Measurements from ENCODE around the gene SVOP.
"Not testable (repeated sequence)": the region's sequence is repeated elsewhere in the genome, so short reads cannot be mapped to it uniquely, and the experiment has no call there.

Gene SVOP

DNA sequence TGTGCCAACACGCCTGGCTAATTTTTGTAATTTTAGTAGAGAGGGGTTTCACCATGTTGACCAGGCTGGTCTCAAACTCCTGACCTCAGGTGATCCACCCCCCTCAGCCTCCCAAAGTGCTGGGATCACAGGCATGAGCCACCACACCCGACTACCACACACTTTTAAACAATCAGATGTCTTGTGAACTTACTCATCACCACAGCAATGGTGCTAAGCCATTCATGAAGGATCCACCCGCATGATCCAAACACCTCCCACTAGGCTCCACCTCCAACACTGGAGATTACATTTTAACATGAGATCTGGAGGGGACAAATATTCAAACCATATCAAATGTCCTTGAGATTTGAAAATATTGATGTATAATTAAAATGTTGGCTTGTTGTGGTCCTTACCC is 7.8 kb upstream of the SVOP start:
- not testable (repeated sequence) for DNase-seq

DNA sequence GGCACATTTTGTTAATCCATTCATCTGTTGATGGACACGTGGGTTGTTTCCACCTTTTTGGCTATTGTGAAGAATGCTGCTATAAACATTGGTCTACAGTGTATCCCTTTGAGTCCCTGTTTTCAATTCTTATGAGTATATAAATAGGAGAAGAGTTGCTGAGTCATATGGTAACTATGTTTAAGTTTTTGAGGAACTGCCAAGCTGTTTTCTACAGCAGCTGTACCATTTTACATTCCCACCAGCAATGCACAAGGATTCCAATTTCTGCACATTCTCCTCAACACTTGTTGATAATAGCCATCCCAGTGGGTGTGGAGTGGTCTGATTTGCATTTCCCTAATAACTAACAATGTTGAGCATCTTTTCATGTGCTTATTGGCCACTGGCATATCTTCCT is 6.9 kb upstream of the SVOP start:
- DNase-seq: no peak

DNA sequence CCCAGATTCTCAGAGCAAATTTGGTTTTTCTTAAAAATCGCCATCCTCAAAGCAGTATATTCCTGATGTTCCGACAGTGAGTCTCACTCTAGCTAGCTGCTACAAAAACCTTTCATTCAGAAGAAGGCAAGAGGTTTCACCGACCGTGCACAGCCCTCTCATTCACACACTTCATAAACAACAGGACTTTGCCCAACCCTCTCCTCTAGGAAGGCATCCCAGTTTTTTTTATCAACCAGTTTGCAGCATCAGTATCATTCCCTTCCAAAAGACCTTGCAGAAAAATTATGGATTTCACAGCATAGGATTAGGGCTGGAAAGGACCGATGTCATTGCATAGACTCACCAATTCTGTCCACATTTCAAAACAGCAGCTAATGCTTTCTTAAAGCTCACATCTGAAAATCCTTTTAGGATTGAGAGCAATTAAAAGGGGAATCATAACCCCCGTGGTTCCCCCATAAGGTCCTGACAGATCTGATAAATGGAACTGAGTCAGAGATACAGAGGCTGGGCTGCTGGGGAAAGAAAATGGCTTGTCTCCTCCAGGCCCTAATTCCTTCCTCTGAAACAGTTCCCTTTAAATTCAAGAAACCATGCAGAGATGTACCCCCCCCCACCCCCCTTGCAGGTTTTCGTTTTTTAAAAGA is 597 bp downstream of the SVOP start:
- DNase-seq: no peak

DNA sequence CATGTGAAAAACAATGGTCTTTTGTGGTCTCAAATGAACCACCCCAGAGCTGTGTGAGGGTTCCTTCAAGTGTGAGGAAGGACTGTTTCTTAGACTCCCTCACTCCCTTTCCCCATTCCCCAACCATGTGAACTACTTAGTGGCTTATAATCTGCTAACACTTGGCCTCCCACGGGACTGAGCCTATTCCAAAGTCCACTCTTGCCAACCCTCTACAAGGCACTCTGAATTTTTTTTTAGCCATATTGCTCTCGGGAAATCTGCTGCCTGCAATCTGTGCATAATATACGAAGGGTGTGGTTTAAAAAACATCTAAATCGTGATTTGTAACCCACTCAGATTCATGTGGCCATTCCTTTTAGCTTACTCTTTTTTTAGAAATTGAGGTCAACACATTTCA is 2.6 kb downstream of the SVOP start:
- DNase-seq: no peak

DNA sequence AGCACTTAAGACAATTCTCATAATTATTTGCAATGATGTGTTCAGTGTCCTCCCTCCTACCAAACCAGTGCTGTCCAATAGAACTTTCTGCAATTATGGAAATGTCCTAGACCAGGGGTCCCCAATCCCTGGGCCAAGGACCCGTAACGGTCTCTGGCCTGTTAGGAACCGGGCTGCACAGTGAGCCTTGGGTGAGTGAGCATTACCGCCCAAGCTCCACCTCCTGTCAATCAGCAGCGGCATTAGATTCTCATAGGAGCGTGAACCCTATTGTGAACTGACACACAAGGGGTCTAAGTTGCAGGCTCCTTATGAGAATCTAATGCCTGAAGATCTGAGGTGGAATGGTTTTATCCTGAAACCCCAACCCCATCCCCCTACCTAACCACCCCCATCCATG is 3.9 kb downstream of the SVOP start:
- DNase-seq: no peak

DNA sequence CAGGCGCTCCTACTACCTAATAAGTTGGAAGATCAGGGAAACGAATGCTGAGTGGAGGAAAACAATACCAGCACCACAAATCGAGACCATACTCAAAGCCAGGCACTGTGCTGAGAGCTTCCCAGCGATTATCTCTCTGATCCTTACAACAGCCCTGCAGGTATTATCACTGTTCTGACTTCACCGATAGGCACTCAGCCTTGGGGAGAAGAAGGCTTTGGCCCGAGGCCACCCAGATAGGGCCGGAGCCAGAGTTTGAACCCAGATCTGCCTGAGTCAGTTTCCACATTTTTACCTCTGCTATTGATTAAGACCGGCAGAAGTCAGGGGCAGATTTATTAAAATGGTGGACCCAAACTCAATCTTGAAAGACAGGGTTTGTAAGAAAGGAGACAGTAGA is 4.9 kb downstream of the SVOP start:
- no peak for DNase-seq

DNA sequence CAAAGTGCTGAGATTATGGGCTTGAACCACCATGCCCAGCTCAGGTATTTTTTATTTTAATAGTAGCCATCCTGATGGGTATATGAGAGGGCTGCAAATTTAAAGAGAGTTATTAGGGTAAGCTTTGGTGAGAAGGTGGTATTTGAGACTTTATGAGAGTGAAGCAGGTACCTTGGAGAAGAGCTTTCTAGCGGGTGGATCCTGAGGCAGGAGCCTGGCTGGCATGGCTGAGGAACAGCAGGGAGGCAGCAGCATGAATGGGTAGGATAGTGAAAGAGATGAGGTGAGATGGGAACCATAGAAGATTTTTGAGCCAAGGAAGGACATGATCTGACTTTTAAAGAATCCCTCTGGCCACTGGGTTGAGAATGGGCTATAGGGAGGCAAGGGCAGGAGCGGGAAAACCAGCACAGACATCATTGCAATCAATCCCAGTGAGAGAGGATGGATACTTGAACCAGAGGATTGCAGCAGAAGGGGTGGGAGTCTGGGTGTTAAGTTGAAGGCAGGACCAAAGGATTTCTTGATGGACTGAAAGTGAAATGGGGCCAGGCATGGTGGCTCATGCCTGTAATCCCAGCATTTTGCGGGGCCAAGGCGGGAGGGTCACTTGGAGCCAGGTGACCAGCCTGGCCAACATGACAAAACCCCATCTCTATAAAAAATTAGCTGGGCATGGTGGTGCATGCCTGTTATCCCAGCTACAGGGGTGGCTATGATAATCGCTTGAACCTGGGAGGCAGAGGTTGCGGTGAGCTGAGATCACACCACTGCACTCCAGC is 5.7 kb downstream of the SVOP start:
- DNase-seq: no peak

DNA sequence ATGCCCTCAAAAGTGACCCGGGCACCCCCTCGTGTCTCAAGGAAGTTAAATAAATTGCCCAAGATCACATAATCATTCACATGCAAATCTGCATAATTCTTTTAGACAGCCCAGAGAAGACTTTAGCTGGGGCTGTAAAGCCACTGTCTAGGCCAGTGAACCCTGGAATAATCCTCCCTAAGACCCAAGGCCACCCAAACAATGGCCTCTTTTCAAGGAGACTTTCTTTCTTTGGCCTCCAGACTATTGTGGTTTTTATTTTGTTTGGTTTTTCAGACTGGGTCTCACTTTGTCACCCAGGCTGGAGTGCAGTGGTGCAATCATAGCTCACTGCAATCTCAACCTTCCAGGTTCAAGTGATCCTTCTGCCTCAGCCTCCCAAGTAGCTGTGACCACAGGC is 10.6 kb downstream of the SVOP start:
- DNase-seq: no peak

DNA sequence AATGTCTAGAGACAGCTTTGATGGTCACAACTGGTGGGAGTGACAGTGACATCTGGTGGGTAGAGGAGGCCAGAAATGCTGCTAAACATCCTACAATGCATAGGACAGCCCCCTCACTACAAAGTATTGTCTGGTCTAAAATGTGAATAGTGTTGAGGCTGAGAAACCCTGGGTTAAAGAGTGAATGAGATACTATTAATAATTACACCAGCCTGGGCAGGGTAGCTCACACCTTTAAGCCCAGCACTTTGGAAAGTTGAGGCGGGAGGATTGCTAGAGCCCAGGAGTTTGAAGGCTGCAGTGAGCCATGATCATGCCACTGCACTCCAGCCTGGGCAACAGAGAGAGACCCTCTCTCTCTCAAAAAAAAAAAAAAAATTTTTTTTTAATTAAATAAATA is 11.1 kb downstream of the SVOP start:
- DNase-seq: no peak

DNA sequence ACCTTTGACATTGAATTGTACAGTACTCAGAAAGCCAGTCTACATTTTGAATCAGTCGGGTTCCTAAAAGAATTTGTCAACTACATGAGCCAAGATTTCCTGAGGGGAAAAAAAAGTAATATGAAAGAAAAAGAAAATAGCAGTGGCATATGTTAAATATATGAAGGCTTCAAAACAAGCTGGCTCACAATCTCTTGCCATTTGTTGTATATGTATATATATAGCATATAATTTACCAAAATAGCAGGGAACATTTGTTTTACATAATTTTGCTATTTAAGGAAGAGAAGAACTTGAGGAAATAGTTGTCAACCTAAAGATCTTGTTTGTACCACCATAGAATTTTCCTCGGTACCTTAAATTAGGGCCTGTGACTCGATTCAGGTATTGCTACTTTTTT is 16.9 kb downstream of the SVOP start:
- no peak for DNase-seq

DNA sequence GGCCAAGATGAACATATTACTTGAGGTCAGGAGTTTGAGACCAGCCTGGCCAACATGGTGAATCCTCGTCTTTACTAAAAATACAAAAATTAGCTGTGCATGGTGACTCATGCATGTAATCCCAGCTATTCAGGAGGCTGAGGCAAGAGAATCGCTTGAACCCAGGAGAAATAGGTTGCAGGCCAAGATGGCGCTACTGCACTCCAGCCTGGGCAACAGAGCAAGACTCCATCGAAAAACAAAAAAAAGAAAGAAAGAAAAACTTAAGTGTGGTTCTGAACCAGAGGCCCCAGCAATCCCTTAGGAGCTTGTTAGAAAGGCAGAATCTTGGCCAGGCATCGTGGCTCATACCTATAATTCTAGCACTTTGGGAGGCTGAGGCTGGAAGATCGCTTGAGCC is 24.5 kb downstream of the SVOP start:
- no peak for DNase-seq

DNA sequence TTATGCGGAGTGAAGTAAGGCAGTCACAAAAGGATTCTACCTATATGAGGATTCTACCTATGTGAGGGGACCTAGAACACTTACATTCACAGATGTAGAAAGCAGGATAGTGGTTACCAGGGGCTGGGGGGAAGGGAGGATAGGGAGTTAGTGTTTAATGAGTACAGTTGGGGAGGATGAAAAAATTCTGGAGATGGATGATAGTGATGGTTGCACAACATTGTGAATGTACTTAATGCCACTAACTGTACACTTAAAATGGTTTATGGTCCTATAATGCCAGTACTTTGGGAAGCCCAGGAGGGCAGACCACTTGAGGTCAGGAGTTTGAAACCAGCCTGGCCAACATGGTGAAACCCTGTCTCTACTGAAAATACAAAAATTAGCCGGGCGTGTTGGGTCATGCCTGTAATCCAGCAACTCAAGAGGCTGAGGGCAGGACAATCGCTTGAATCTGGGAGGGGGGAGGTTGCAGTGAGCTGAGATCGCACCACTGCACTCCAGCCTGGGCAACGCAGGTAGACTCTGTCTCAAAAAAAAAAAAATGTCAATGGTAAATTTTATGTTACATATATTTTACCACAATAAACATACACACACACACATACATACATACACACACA is 25.4 kb downstream of the SVOP start:
- no peak for DNase-seq

DNA sequence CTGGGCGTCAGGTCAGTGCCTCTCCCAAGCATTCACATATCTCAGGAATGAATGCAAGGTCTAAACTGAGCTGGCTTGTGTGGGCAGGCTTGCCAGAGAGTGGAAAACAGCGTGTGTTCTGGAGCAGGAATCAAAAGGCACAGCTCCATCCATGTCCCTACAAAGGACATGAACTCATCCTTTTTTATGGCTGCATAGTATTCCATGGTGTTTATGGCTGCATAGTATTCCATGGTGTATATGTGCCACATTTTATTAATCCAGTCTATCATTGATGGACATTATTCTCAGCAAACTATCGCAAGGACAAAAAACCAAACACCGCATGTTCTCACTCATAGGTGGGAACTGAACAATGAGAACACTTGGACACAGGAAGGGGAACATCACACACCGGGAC is 30.8 kb downstream of the SVOP start:
- not testable (repeated sequence) for DNase-seq

DNA sequence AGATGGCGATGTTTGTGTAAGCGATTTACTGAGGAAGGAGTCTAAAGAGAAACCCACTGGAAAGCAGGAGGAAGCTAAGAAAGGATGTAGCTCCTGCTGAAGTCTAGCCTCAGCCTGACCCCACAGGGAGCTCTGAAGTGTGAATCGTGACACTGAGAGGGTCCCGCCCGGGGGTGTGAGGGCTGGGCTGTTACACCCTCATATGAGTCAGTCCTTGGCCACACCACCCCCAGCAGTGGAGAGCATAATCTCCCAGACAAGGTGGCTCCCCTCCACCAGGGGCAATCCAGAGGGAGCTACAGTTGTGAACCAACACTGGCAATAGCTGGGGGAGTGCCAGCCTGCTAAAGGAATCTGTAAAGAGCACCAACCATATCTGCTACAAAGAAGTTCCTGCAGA is 31.5 kb downstream of the SVOP start:
- no peak for DNase-seq

DNA sequence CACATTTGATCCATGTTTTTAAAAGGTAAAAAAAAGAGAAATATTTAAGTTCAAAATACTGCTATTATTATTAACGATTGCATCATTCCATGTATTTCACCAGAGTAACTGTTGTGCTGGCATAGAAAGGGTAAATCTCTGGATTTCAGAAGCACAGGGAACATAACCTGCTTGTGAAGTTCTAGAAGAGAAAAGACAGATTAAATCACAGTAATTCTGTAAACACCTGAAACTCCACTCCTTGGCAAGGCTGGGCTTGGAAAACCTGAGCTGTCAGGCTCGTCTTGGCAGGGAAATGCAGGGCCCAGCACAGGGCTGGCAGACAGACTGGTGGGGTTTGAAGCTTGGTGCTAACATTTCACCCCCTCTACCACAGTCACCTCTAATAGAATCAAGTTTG is 35.1 kb downstream of the SVOP start:
- DNase-seq: no peak

DNA sequence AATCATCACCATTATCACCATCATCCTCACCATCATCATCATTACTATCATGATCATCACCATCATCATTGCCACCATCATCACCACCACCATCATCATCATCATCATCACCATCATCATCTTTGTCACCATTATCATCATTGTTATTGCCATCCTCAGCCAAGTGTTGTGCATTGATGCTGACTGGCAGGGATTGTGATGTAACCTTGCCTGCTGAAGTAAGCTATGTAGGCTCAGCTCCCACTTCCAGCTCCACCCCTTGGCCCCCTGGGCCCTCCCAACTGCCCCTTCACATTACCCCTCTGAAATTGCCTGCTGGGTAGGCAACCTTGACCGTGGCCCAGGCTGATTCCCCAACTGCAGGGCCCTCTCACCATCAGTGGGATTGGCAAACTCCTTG is 37.6 kb downstream of the SVOP start:
- no peak for DNase-seq

DNA sequence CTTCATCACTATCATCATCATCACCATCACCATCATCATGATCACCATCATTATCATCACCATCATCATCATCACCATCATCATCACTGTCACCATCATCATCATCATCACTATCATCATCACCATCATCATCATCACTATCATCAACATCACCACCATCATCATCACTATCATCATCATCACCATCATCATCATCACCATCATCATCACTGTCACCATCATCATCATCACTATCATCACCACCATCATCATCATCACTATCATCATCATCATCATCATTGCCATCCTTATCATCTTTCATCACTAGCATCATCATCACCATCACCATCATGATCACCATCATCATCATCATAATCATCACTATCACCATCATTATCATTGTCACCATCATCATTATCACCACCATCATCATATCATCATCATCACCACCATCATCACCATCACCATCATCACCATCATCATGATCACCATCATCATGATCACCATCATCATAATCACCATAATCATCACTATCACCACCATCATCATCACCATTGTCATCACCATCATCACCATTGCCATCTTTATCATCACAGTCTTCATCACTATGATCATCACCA is 38.1 kb downstream of the SVOP start:
- DNase-seq: no peak

DNA sequence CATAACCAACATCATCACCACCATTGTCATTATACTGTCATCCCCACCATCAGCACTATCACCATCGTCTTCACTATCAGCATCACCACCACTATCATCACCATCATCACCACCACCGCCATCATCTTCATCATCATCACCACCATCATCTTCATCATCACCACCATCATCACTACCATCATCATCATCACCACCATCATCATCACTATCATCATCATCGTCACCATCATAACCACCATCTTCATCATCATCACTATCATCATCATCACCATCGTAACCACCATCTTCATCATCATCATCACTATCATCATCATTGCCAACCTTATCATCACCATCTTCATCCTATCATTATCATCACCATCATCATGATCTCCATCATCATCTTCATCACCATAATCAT is 39.0 kb downstream of the SVOP start:
- no peak for DNase-seq

DNA sequence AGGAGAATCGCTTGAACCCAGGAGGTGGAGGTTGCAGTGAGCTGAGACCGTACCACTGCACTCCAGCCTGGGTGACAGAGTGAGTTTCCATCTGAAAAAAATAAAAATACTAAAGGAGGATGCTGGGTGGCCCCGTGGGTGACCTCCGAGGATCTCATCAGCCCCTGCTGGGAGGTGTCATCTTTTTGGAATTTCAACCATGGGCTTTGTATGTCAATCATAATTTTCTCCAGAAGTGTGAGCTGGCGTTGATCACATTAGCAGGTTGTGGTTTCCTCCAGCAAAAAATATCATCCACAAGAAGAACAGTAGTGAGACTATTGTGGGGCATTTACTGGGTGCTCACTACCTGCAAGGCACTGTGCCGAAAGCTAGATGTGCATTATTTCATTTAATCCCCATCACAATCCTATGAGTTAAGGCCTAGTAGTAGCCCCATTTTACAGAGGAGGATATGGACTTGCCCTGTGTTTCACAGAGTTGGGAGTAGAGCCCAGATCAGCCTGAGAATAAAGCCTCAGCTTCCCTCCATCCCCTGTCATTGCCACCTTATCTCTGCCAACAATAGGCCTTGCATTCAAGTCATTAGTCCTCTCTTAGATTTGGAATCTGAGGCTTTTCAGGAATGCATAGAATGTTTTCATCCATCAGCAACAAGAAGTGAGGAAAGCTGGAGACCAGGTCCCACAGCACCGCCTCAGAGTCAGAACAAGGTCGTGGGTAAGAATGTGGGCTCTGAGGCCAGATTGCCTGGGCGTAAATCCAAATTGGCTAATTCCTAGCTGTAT is 39.8 kb downstream of the SVOP start:
- no peak for DNase-seq

DNA sequence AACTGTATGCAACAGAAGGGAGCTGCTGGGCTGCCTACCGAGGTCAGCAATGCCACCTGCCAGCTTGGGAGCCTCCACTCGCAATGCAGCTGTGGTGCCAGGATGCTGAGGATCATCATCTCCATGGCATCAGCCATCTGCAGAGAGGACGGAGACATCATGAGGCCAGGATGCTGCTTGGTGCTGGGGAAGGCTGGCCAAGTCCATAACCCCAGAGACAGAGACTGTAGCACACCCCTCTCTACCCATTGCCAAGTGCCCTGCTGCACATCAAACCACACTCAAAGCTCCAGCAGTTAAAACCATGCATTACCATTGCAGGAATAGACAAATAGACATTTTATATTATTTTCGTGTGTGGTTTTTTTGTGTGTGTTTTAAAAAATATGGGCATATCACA is 43.5 kb downstream of the SVOP start:
- DNase-seq: no peak

DNA sequence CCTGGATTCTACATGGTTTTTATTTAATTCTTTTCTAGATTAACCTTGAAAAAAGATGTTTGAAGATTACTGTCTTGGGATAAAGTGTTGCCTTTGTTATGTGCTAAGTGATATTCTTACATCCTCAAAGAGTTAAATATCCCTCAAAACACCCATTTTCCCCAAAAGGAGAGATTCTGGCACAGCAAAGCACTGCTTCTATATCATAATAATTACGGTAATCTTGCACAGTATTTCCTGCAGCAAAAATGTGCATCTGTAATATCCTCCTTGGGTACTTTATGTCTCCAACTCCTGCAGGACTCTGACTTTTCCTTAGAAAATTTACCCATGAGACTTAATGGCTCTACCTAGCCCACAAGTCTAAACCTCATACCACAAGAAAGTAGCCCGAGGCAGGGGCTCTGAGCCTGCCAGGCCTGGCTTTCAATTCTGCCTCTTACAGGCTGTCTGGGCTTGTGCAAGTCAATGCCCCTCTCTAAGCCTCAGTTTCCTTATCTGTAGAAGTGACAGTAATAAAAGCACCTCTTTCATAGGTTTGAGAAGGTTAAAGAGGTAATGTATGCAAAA is 45.8 kb downstream of the SVOP start:
- no peak for DNase-seq

DNA sequence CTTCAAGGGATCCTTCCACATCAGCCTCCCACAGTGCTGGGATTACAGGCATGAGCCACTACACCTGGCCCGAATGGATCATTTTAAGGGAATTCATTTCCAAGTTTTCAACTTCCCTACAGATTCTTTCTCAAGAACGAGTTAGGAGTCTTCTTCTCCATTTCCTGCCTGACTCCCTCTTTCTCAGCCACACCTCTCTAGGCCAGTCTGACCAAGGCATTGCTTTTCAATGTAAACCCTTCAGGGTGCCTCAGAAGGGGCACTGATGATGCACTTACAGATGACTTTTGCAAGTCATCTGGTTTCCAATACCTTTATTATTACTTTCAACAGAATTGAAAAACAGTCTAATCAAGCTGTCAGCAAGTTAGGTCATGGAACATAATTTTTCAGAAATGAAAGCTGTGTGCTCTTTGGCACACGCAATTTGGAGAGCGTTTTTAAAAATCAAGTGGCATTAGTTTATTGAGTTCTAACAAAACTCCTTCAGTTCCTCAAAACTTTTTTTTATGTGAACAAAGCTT is 47.2 kb downstream of the SVOP start:
- no peak for DNase-seq

DNA sequence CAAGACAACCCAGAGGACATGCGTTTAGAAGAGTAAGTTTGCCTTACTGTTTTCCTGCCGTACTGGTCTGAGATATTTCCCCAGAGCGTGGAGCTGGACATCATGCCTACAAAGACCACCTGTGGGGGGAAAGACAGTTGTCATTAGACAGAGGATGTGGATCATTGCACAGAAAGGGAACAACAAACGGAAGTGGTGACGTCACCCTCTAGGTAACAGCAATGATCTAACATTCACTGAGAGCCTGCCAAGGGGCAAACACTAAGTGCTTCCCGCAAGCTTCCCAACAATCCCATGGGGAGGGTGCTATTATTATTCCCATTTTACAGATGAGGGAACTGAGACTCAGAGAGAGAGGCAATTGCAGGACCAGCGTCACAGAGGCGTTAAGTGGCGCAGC is 48.5 kb downstream of the SVOP start:
- DNase-seq: no peak

Data from stimulated activated CD4-positive, alpha-beta T cell treated with anti-CD3 and anti-CD28 coated beads, Interleukin-15, amount 100 ng/mL, for 24 hours (primary cell).